K562 (cell line): ENCODE measurements around the gene CFAP54. TPM values are rescaled to one million over a fixed set of nuclear protein-coding genes. Genes with fewer than 3 reads are reported as not detected.

ENCODE experiments used
- ATAC-seq: fragments of 200-7000 bp; cut with Tn5 transposase; 3 replicates; pipeline ENCODE4 v1.9.1; 2020; ENCODE audit warnings: moderate library complexity
- BruUV-seq: library from RNA; stranded (reverse); fragments of 400-500 nt; replicated peaks from 2 replicates; lab custom pipeline; 2021; lab: Mats Ljungman, UMichigan
- CTCF ChIA-PET: fragments of 300-600 bp; formaldehyde crosslinking; extraction: SDS; loops from one replicate; lab custom pipeline; 2021; ENCODE audit warnings: low intra/inter-chr PET ratio; lab: Yijun Ruan, JAX
- POLR2A ChIA-PET: fragments of 300-600, 350-650 bp; sonication (Branson Sonifier 250); formaldehyde crosslinking; extraction: SDS; loops from one replicate; lab custom pipeline; 2021; ENCODE audit warnings: antibody characterized with exemption, inconsistent platforms; lab: Yijun Ruan, JAX
- DNase-seq, 4 experiments: peaks; one replicate each; pipeline versions ENCODE4 v3.0.0 to v3.0.0-alpha.2; 2011 to 2018; ENCODE audit warnings: low spot score in 3 of 4, mixed read lengths in 3 of 4; ENCODE audit errors: extremely low read depth in 1 of 4
- FAIRE-seq: peaks from 2 replicates; lab custom pipeline; 2011; peaks lifted over from hg19 to GRCh38; lab: Jason Lieb, UNC
- H2AFZ ChIP-seq: 2 replicates; pipeline ENCODE4 v1.6.0; 2011; ENCODE audit warnings: low read depth, low read length, control low read depth, inconsistent platforms
- H3K27ac ChIP-seq: fragments of 200-600 bp; 3 replicates; pipeline ENCODE4 v1.8.0; 2011; ENCODE audit warnings: low read depth, mild to moderate bottlenecking, control low read depth, inconsistent platforms, low read length, moderate library complexity, mixed read lengths; ENCODE audit errors: extremely low read depth
- H3K27me3 ChIP-seq, 2 experiments: fragments of 300-600 bp in 1 of 2; 2 replicates in 1 of 2; 3 replicates in 1 of 2; pipeline versions ENCODE4 v1.6.0 to v1.8.0; 2011; ENCODE audit warnings: inconsistent platforms in 2 of 2, low read length in 2 of 2, mild to moderate bottlenecking in 1 of 2, mixed read lengths in 1 of 2, moderate library complexity in 1 of 2; ENCODE audit not compliant: control insufficient read depth in 2 of 2, insufficient read depth in 2 of 2
- H3K36me3 ChIP-seq: fragments of 300-600 bp; 3 replicates; pipeline ENCODE4 v1.8.0; 2011; ENCODE audit warnings: mild to moderate bottlenecking, low read length, inconsistent platforms; ENCODE audit not compliant: control insufficient read depth, insufficient read depth
- H3K4me1 ChIP-seq, 2 experiments: fragments of 200-600 bp in 1 of 2; replicated peaks in 1 of 2; 2 replicates in 1 of 2; 3 replicates in 1 of 2; pipeline versions ENCODE4 v1.5.1 to v1.8.0; 2011; ENCODE audit warnings: inconsistent platforms in 2 of 2, low read length in 2 of 2, mild to moderate bottlenecking in 1 of 2, mixed read lengths in 1 of 2, moderate library complexity in 1 of 2; ENCODE audit not compliant: control insufficient read depth in 2 of 2, insufficient read depth in 2 of 2
- H3K4me2 ChIP-seq: 2 replicates; pipeline ENCODE4 v1.6.1; 2011; ENCODE audit warnings: low read length, control low read depth, inconsistent platforms, mixed read lengths; ENCODE audit not compliant: insufficient read depth
- H3K4me3 ChIP-seq: fragments of 200-600 bp; sonication (generic), shearing (Covaris generic); 2 replicates; pipeline ENCODE4 v1.5.1; 2016; ENCODE audit warnings: control low read depth, inconsistent platforms
- H3K79me2 ChIP-seq: fragments of 200-600 bp; 3 replicates; pipeline ENCODE4 v1.8.0; 2011; ENCODE audit warnings: low read length, inconsistent platforms; ENCODE audit not compliant: control insufficient read depth, insufficient read depth
- H3K9ac ChIP-seq, 2 experiments: 2 replicates each; pipeline versions ENCODE4 v1.6.0 to v1.6.1; 2011; ENCODE audit warnings: low read depth in 2 of 2, low read length in 2 of 2, control low read depth in 1 of 2, inconsistent platforms in 1 of 2, mild to moderate bottlenecking in 1 of 2, mixed read lengths in 1 of 2; ENCODE audit not compliant: insufficient read depth in 1 of 2
- H3K9me1 ChIP-seq: one replicate; pipeline ENCODE4 v1.6.0; 2011; ENCODE audit warnings: inconsistent platforms, mild to moderate bottlenecking, low read length, moderate library complexity; ENCODE audit not compliant: control insufficient read depth, insufficient read depth
- H3K9me3 ChIP-seq: replicated peaks from 2 replicates; pipeline ENCODE4 v1.5.1; 2011; ENCODE audit warnings: low read depth, low read length, inconsistent platforms; ENCODE audit not compliant: control insufficient read depth, insufficient read depth
- H4K20me1 ChIP-seq: replicated peaks from 2 replicates; pipeline ENCODE4 v1.6.1; 2011; ENCODE audit warnings: low read length, inconsistent platforms, mixed read lengths; ENCODE audit not compliant: control insufficient read depth, insufficient read depth
- BRF1 ChIP-seq: IDR thresholded peaks from 3 replicates; pipeline ENCODE4 v1.6.1; 2011; ENCODE audit warnings: borderline replicate concordance, mild to moderate bottlenecking; ENCODE audit not compliant: insufficient read length; ENCODE audit errors: extremely low read depth
- C11orf30 ChIP-seq: fragments of 450-650 bp; IDR thresholded peaks from 2 replicates; pipeline ENCODE4 v1.6.1; 2016; ENCODE audit warnings: low read depth, mild to moderate bottlenecking
- CBFA2T2 ChIP-seq: fragments of 450-650 bp; conservative IDR thresholded peaks from 2 replicates; pipeline ENCODE4 v1.6.1; 2017; ENCODE audit warnings: mild to moderate bottlenecking
- CHD1 ChIP-seq: fragments of 200-600 bp; sonication (generic); IDR thresholded peaks from one replicate; pipeline ENCODE4 v1.6.1; 2012; ENCODE audit warnings: mild to moderate bottlenecking, moderate library complexity, low read length, inconsistent platforms
- FOS ChIP-seq: IDR thresholded peaks from 3 replicates; pipeline ENCODE4 v1.6.1; 2011; ENCODE audit not compliant: insufficient read length; ENCODE audit errors: extremely low read depth
- MAFF ChIP-seq: IDR thresholded peaks from 2 replicates; pipeline ENCODE4 v1.6.1; 2012; ENCODE audit warnings: low read length, improper control_type of control experiment
- MAFG ChIP-seq: fragments of 450-650 bp; conservative IDR thresholded peaks from 2 replicates; pipeline ENCODE4 v1.6.1; 2016; ENCODE audit warnings: missing genetic modification characterization, missing compliant biosample characterization
- MAFK ChIP-seq: IDR thresholded peaks from 2 replicates; pipeline ENCODE4 v1.6.1; 2011; ENCODE audit warnings: low read length, improper control_type of control experiment
- NBN ChIP-seq: fragments of 450-650 bp; IDR thresholded peaks from 2 replicates; pipeline ENCODE4 v1.6.1; 2016; ENCODE audit warnings: low read depth, mild to moderate bottlenecking
- PHF8 ChIP-seq: fragments of 200-600 bp; sonication (generic); IDR thresholded peaks from 2 replicates; pipeline ENCODE4 v1.6.1; 2012; ENCODE audit warnings: mixed run types, mild to moderate bottlenecking, inconsistent platforms, low read length, moderate library complexity, borderline replicate concordance
- SUPT5H ChIP-seq: fragments of 450-650 bp; IDR thresholded peaks from 2 replicates; pipeline ENCODE4 v1.6.1; 2016
- U2AF2 ChIP-seq: fragments of 200-400 bp; formaldehyde crosslinking; optimal IDR thresholded peaks from 2 replicates; pipeline ENCODE3; 2017; ENCODE audit warnings: low read depth, mild to moderate bottlenecking, low read length
- ZNF3 ChIP-seq: fragments of 250-450 bp; sonication (Bioruptor Pico); IDR thresholded peaks from 2 replicates; pipeline ENCODE4 v1.5.0; 2021; ENCODE audit warnings: mild to moderate bottlenecking, moderate library complexity
- ZNF316 ChIP-seq: fragments of 450-650 bp; IDR thresholded peaks from 2 replicates; pipeline ENCODE4 v1.6.1; 2016
- WGBS: fragments of 100-300 bp; shearing (Covaris generic); methylation state at CpG from one replicate; pipeline ENCODE4 v1.1.6; 2016; ENCODE audit warnings: low coverage, mixed read lengths; ENCODE audit not compliant: insufficient coverage; ENCODE audit errors: missing lambda C conversion rate; 5-methylcytosine and 5-hydroxymethylcytosine counted together
- in situ Hi-C: fragments of 300-500 bp; cut with MboI; formaldehyde crosslinking; loops from 4 replicates; pipeline ENCODE4 v1.15.0; 2018; ENCODE audit warnings: inconsistent platforms, mixed read lengths
- intact Hi-C: fragments of 100-400 bp; cut with micrococcal nuclease; formaldehyde crosslinking; loops from 2 replicates; pipeline ENCODE4 v1.14.2; 2022
- polyA plus RNA-seq, 8 experiments: library from polyadenylated mRNA; depleted of rRNA in 4 of 8; stranded (reverse) in 5 of 8; unstranded in 3 of 8; fragments of >200 nt; fragmentation: Nextera tagmentation in 2 of 8; fragmentation: Illumina TruSeq in 1 of 8; extraction: Ambion mirVana in 2 of 8; extraction: Trizol in 1 of 8; gene quantifications; 2 replicates each; pipeline versions ENCODE4 v1.2.1 to v1.2.3, GENCODE V29; 2011 to 2014; ENCODE audit warnings: inconsistent platforms in 1 of 8, missing spikeins in 1 of 8
- total RNA-seq, 7 experiments: library from RNA; depleted of rRNA in 6 of 7; stranded (reverse); fragments of >200 nt in 6 of 7; fragmentation: Illumina TruSeq in 2 of 7; extraction: Trizol in 2 of 7; gene quantifications; 2 replicates each; pipeline versions ENCODE4 v1.2.1 to v1.2.3, GENCODE V29; 2011 to 2021; ENCODE audit warnings: low replicate concordance in 1 of 7
- TF ChIP-seq, protein P1 (sequence below): fragments of 200-600 bp; sonication (generic); IDR thresholded peaks from one replicate; pipeline ENCODE4 v1.6.1; 2012; ENCODE audit warnings: mild to moderate bottlenecking, low read depth, low read length, inconsistent platforms

CFAP54 gene
- total and polyA plus RNA-seq, 9 of the 15 experiments (the other 6 are each of a cell fraction or from before 2014, with no cell fraction given): 0.03 to 0.23 (median 0.10) TPM; not detected in 3

DNA sequence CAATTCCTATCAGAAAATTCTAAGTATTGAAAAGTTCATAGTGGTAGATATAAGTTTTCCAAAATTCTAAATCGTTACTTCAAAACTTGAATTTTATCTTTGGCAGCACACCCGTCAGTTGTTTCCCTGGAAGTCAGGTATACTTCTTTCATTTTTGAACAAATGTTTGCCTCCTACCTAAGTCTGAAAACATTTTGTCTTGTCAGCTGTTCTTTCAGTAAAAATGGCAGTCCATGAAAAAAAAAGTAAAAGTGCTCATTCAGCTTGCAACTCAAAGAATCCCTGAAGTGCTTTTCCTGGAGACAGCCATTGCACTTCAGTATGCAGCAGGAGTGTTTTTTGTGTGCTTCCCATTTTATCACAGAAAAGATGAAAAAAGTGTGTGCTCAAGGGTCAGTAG is 287.5 kb downstream of the CFAP54 start:
- BruUV-seq: no TSS peak
- Histone ChIP-seq H3K27ac (no peak overlapping the region), H3K79me2 (no peaks in the 10 kb centered on the region), H3K27me3 (no peaks in the 10 kb centered on the region), H2AFZ (no peak overlapping the region), H4K20me1 (no peaks in the 10 kb centered on the region), H3K9me3 (no peaks in the 10 kb centered on the region), H3K4me2 (no peak overlapping the region), H3K4me3 (no peak overlapping the region), H3K9ac (no peak overlapping the region), H3K4me1 (no peaks in the 10 kb centered on the region), H3K9me1 (no peaks in the 10 kb centered on the region), H3K36me3 (no peaks in the 10 kb centered on the region)
- POLR2A ChIA-PET: no interaction called here
- ATAC-seq (no peak), DNase-seq (no peak), FAIRE-seq (no peak)
- 0% methylated on average over 2 of the region's 2 CpGs for WGBS
- in situ Hi-C loops: no loop called here
- intact Hi-C loops: no loop called here
- peak; percentile 44; the same call in 1 of the 2 replicates for TF ChIP-seq MAFG (tag)
- TF ChIP-seq U2AF2: no peak
- no peak for TF ChIP-seq SUPT5H
- TF ChIP-seq, protein P1, sequence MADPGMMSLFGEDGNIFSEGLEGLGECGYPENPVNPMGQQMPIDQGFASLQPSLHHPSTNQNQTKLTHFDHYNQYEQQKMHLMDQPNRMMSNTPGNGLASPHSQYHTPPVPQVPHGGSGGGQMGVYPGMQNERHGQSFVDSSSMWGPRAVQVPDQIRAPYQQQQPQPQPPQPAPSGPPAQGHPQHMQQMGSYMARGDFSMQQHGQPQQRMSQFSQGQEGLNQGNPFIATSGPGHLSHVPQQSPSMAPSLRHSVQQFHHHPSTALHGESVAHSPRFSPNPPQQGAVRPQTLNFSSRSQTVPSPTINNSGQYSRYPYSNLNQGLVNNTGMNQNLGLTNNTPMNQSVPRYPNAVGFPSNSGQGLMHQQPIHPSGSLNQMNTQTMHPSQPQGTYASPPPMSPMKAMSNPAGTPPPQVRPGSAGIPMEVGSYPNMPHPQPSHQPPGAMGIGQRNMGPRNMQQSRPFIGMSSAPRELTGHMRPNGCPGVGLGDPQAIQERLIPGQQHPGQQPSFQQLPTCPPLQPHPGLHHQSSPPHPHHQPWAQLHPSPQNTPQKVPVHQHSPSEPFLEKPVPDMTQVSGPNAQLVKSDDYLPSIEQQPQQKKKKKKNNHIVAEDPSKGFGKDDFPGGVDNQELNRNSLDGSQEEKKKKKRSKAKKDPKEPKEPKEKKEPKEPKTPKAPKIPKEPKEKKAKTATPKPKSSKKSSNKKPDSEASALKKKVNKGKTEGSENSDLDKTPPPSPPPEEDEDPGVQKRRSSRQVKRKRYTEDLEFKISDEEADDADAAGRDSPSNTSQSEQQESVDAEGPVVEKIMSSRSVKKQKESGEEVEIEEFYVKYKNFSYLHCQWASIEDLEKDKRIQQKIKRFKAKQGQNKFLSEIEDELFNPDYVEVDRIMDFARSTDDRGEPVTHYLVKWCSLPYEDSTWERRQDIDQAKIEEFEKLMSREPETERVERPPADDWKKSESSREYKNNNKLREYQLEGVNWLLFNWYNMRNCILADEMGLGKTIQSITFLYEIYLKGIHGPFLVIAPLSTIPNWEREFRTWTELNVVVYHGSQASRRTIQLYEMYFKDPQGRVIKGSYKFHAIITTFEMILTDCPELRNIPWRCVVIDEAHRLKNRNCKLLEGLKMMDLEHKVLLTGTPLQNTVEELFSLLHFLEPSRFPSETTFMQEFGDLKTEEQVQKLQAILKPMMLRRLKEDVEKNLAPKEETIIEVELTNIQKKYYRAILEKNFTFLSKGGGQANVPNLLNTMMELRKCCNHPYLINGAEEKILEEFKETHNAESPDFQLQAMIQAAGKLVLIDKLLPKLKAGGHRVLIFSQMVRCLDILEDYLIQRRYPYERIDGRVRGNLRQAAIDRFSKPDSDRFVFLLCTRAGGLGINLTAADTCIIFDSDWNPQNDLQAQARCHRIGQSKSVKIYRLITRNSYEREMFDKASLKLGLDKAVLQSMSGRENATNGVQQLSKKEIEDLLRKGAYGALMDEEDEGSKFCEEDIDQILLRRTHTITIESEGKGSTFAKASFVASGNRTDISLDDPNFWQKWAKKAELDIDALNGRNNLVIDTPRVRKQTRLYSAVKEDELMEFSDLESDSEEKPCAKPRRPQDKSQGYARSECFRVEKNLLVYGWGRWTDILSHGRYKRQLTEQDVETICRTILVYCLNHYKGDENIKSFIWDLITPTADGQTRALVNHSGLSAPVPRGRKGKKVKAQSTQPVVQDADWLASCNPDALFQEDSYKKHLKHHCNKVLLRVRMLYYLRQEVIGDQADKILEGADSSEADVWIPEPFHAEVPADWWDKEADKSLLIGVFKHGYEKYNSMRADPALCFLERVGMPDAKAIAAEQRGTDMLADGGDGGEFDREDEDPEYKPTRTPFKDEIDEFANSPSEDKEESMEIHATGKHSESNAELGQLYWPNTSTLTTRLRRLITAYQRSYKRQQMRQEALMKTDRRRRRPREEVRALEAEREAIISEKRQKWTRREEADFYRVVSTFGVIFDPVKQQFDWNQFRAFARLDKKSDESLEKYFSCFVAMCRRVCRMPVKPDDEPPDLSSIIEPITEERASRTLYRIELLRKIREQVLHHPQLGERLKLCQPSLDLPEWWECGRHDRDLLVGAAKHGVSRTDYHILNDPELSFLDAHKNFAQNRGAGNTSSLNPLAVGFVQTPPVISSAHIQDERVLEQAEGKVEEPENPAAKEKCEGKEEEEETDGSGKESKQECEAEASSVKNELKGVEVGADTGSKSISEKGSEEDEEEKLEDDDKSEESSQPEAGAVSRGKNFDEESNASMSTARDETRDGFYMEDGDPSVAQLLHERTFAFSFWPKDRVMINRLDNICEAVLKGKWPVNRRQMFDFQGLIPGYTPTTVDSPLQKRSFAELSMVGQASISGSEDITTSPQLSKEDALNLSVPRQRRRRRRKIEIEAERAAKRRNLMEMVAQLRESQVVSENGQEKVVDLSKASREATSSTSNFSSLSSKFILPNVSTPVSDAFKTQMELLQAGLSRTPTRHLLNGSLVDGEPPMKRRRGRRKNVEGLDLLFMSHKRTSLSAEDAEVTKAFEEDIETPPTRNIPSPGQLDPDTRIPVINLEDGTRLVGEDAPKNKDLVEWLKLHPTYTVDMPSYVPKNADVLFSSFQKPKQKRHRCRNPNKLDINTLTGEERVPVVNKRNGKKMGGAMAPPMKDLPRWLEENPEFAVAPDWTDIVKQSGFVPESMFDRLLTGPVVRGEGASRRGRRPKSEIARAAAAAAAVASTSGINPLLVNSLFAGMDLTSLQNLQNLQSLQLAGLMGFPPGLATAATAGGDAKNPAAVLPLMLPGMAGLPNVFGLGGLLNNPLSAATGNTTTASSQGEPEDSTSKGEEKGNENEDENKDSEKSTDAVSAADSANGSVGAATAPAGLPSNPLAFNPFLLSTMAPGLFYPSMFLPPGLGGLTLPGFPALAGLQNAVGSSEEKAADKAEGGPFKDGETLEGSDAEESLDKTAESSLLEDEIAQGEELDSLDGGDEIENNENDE: no peak
- no peak for TF ChIP-seq NBN
- peak; percentile 26; the same call in 1 of the 2 replicates for TF ChIP-seq C11orf30
- TF ChIP-seq FOS: no peak
- no peak for TF ChIP-seq ZNF3 (CRISPR knock-in tag)
- TF ChIP-seq PHF8: no peak
- TF ChIP-seq MAFK: peak; percentile 24; the same call in 1 of the 2 replicates
- TF ChIP-seq CHD1: no peak
- peak; percentile 52; the same call in 1 of the 2 replicates for TF ChIP-seq ZNF316
- TF ChIP-seq MAFF: 0 out of 2 replicates have a peak, but pooled peaks have one; percentile 23
- no peak for TF ChIP-seq BRF1
- no peak for TF ChIP-seq CBFA2T2
- CTCF ChIA-PET: no interaction called here
